GM18507 (cell line): ENCODE results near the gene ALKBH3.

Experiments used
- DNase-seq: peaks from one replicate; pipeline ENCODE4 v3.0.0; 2011; ENCODE audit warnings: low read depth; ENCODE audit not compliant: insufficient read length; ENCODE audit errors: extremely low spot score
- FAIRE-seq: peaks from 2 replicates; lab custom pipeline; 2011; peaks lifted over from hg19 to GRCh38; lab: Jason Lieb, UNC

The ALKBH3 gene

DNA sequence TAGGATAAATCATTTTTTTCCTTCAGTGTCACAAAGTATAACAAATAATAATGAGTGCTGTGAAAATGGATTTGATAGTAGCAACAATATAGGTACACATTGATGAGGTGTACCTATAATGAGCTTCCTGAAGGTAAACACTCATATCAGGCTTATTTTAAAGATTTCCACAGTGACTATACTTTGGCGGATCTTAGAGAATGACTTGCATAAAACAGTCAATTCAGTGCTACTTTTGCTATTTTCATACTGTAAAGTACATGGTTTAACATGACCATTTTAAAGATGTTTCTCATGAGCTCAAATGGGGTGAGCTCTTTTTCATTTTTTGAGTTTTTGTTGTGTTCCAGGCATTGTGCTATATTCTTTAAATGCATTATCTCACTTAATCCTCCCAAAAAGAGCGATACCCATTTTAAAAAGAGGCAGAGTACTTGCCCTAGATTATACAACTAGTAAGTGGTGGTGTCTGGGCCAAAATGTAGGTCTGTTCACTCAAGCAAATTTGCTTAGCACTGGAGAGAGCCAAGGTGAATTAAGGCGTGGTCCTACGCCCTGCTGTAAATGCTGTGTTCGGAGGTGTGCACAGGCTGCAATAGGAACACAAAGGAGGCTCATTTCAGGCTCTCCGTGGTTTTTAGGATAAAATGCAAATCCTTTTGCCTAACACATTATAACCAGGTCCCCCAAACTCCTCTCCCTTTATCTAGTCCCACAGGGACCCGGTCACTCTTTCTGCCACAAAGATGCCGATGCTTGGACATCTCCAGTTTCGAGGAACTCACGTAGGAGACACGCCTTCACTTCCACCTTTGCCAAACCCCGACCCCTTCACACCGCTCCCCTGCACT, 617 bp upstream of the ALKBH3 start:
- DNase-seq (no peak), FAIRE-seq (no peak)

DNA sequence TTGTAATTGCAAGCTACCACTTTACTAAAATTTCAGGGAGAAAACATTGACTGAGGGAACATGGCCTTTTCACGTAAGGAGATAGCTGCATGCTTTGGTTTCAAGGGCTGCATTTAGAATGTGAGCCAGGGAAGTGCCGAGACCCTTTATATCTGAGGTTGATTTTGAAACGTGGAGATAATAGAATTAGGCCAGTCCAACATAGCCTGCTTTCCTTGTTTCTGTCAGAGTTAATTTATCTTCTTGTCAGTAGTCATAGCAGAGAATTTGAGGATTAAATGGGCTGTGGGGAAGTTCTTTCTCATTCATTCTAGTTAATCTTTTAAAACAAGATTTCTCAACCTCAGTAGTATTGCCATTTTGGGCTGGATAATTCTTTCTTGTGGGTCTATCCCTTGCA, 12.2 kb downstream of the ALKBH3 start:
- DNase-seq = no peak

GRCh38 chr11:43894546-43894945, 13.9 kb downstream of the ALKBH3 start:
- FAIRE-seq = no peak
- DNase-seq = no peak

More for the DNA sequence above, 12.2 kb downstream of the ALKBH3 start:
- FAIRE-seq = no peak

GRCh38 chr11:43895601-43896000, 15.0 kb downstream of the ALKBH3 start:
- FAIRE-seq = no peak
- no peak for DNase-seq

- no peak for FAIRE-seq
- no peak for DNase-seq
Measured at GRCh38 chr11:43898574-43898973, 17.9 kb downstream of the ALKBH3 start.

- no peak for FAIRE-seq
- DNase-seq = no peak
Measured at GRCh38 chr11:43899094-43899493, 18.5 kb downstream of the ALKBH3 start.

DNA sequence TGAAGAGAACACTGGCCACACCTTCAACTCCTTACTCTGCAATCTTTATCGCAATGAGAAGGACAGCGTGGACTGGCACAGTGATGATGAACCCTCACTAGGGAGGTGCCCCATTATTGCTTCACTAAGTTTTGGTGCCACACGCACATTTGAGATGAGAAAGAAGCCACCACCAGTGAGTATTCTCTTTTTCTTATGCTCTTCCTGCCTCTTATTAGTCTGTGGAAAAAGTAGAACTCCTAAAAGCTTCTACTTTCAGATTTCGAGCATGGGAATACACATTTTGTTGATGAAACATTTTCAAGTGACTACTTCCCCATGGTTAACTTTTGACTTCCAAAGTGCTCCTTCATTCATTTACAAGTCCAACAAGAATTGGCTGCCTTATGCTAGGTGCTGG, 20.9 kb downstream of the ALKBH3 start:
- no peak for DNase-seq
- FAIRE-seq = no peak

DNA sequence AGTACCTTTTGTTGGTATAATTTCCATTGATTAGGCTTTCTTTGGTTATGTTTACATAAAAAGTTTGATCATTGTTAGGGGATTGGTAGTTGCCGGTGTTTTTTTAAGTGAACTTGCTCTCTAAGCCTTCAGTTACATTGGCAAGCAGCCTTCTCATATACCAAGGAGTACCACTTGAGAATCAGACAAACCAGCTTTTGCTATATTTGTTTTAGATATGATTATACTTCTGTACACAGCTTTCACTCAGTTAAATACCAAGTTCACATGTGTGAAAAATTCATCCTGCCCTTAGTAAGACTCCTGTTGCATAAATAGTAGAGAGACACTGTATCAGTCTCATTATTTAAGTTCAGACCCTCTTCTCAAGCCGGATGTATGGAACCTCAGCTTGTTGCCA, 22.4 kb downstream of the ALKBH3 start:
- FAIRE-seq = no peak
- DNase-seq = no peak

DNA sequence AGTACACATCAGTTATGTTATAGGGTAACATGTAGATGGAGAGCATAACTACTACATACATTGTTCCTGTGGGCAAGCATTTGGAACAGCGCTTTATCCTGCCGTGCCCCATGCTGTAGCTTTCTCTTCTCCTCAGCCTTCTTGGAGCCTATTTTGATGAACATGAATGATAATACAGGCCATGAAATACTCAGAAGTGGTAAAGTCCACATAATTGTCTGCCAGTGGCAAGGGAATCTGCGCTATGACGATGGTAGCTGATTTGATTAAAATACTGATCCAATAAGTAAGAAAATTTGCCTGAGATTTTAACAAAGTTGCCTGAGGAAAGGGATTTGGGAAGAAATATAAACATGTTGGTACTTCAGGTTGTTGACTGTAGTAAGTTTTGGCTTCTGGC, 23.3 kb downstream of the ALKBH3 start:
- no peak for DNase-seq
- no peak for FAIRE-seq

GRCh38 chr11:43904742-43905535, 24.3 kb downstream of the ALKBH3 start:
- FAIRE-seq (no peak), DNase-seq (no peak)

DNA sequence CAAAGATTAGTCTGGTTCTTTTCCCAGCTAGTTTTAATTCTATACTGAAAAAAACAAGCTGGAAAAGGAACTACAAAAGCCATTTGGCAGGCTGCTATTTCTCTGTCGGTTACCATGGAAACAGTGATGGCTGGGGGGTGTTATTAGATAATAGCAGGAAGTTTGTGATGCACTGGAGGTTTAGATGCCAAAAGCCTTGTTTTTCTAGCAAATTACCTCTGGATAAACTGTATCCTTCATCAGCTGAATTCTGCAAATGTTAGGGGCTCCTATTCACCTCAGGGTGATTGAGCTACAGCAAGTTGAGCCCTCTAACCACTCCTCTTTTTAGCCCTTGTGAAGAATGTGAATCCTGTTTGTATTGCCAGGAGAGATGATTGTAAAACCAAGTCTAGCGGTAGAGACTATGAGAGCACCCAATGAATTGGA, 25.2 kb downstream of the ALKBH3 start:
- FAIRE-seq = no peak
- DNase-seq = no peak

DNA sequence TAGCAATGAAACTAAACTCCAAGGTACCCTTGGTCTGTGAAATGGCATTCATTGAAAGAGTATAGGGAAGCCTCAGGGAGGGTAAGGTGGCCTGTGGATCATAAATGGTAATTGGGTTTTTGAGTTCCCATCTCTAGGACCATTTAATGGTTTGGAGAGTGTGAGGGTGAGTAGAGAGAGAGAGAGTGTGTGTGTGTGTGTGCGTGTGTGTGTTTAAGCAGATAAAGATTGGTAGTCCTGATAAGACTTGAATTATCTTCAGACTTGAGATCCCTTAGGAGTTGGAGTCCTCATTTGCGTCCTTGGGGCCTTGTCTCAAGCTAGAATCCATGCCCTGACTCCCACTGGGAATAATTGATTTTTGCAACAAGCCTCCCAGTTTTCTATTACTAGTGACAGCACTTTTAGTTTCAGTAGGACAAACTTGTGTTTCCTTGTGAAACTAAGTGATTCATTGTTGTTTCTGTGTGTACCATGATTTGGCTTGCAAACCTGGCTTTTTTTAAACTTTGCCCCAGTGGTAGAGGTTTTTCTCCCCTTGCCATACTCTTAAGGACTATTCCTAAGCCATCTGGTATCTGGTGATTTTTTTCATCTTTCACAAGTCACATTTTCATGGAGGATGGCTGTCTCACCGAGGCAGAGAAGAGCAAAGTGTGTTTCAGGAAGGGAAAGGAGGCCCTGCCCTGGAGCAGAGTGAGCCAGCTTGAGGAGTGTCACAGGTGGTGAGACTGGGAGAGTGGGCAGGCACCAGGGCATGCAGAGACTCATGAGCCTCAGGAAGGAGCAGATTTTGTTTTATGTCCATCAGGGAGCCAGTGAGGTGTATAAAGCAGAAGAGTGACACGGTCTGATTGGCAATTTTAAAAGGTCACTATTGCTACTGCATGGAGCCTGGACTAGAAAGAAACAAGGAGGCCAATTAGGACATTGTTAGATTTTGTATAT, 26.7 kb downstream of the ALKBH3 start:
- DNase-seq (no peak), FAIRE-seq (no peak)

GRCh38 chr11:43908191-43908590, 27.6 kb downstream of the ALKBH3 start:
- FAIRE-seq (no peak), DNase-seq (no peak)

GRCh38 chr11:43908683-43909082, 28.1 kb downstream of the ALKBH3 start:
- FAIRE-seq = no peak
- no peak for DNase-seq

DNA sequence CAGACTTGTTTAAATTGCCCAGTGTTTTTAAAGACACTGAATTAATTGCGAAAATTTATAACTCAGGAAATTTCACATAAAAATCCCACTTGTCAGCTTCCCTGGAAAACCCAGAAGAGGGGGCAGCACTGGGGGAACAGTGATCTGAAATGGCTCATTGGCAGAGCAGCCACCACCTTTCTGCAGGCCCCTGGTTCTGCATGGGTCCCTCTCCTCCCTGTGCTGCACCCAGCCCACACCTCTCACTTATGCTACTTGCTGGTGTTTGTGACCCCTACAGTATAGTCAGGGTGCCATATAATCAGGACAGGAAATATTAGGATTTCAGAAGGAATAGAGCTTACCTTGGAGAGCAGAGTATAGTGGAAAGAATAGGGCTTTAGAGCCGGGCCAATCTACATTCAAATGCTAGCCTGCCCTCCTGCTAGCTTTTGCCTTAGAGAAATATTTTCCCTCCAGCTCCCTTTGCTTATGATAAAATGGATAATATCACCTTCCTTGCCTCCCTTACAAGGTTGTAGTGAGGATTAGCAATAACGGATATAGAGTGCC, 33.3 kb downstream of the ALKBH3 start:
- FAIRE-seq (no peak), DNase-seq (no peak)

DNA sequence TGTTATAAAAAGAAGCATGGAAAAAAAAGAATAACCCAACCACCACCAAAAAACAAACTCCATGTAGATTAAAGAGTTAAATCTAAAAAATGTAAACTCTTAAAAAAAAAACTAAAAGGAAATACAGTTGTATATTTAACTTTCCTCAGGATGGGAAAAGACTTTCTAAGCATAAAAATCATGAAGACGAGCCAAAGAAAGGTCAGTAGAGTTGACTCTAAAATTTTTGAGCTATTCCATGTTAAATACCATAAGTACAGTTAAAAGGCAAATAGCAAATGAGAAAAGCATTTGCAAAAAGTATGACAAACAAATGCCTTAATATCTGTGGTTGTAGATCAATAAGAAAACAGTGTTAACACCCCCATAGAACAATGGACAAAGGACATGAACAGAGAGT, 33.8 kb downstream of the ALKBH3 start:
- DNase-seq = no peak
- FAIRE-seq = no peak

- DNase-seq (no peak), FAIRE-seq (no peak)
Measured at GRCh38 chr11:43916621-43917020, 36.0 kb downstream of the ALKBH3 start.

DNA sequence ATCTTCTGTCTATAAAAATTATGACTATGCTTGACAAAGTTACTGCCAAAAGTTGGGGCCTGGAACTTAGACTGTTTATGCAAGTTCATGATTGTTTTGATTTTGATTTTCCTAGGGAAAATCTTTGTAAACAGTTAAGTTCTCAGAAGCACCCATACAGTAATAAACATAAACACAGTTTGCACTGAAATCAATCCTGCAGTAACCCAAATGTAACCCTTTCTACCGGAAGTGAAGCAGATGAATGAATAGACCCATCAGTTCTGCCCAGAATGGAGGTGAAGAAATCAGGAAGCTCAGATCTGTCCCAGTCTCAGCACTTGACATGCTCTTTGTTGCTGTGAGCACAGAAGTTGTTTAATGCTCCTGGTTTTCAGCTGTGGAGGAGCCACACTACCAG, 37.2 kb downstream of the ALKBH3 start:
- no peak for FAIRE-seq
- DNase-seq = no peak

DNA sequence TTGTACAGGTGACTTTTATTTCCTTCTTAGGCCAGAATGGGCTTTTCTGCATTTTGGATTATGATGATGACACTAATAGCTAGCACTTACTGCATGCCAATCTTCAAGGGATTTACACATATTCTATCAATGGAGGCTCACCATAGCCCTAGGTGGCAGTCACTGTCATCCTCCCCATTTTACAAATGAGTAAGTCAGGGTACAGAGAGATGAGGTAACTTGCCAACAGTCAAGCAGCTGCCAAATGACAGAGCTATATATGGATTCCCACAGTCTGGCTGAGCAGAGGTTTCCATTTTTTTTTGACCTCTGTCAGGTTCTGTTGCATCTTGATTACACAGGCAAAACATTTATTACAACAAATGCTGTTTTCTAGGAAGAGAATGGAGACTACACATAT, 38.0 kb downstream of the ALKBH3 start:
- DNase-seq = no peak
- FAIRE-seq = no peak
